ENCODE results near the gene SEMA4B. TPM values are rescaled to one million over a fixed set of nuclear protein-coding genes. Genes with fewer than 3 reads are reported as not detected.

The SEMA4B gene
- total and polyA plus RNA-seq, 10 of the 15 experiments (the other 5 are each of a cell fraction or from before 2014, with no cell fraction given), result 0.87 to 26.0 (median 9.3) TPM

DNA sequence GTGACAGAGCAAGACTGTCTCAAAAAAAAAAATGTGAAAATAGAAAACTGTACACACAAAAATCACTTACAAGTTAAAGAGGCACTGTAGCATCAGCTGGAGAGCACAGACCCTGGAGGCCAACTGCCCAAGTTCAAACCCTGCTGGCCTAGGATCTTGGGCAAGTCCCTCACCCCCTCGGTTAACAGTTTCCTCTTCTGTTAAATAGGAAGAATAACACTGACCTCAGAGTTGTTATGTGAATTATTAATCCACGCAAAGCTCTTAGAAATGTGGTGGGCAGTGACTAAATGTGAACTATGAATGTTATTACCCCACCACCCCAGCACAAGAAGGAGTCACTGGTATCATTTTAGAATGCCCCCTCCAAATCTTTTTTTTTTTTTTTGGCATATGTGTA, 21.4 kb downstream of the SEMA4B start (continued):
- TF ChIP-seq, protein P1, sequence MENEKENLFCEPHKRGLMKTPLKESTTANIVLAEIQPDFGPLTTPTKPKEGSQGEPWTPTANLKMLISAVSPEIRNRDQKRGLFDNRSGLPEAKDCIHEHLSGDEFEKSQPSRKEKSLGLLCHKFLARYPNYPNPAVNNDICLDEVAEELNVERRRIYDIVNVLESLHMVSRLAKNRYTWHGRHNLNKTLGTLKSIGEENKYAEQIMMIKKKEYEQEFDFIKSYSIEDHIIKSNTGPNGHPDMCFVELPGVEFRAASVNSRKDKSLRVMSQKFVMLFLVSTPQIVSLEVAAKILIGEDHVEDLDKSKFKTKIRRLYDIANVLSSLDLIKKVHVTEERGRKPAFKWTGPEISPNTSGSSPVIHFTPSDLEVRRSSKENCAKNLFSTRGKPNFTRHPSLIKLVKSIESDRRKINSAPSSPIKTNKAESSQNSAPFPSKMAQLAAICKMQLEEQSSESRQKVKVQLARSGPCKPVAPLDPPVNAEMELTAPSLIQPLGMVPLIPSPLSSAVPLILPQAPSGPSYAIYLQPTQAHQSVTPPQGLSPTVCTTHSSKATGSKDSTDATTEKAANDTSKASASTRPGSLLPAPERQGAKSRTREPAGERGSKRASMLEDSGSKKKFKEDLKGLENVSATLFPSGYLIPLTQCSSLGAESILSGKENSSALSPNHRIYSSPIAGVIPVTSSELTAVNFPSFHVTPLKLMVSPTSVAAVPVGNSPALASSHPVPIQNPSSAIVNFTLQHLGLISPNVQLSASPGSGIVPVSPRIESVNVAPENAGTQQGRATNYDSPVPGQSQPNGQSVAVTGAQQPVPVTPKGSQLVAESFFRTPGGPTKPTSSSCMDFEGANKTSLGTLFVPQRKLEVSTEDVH (IDR thresholded peaks at IDR 0.05; ENCODE audit: low read depth, partially characterized antibody), result no peak

DNA sequence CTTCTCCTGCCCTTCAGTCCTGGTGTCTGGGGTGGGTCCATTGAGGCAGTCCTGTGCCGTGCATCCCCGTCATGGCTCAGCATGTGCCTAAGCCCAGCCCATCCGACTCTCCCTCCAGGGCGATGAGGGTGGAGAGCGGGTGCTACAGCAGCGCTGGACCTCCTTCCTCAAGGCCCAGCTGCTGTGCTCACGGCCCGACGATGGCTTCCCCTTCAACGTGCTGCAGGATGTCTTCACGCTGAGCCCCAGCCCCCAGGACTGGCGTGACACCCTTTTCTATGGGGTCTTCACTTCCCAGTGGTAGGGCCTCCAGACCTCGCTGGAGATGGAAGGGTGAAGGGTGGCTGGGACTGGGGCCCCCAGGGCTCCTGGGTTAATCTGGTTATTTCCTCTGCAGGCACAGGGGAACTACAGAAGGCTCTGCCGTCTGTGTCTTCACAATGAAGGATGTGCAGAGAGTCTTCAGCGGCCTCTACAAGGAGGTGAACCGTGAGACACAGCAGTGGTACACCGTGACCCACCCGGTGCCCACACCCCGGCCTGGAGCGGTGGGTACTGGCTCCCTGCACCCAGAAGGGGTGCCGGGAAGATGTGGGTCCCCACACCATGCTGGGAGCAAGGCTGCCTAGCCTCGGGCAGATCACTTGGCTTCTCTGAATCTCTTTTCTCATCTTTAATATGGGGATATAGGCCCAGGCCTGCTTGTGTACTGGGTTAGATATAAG, 22.5 kb downstream of the SEMA4B start:
- TF ChIP-seq, protein P2, sequence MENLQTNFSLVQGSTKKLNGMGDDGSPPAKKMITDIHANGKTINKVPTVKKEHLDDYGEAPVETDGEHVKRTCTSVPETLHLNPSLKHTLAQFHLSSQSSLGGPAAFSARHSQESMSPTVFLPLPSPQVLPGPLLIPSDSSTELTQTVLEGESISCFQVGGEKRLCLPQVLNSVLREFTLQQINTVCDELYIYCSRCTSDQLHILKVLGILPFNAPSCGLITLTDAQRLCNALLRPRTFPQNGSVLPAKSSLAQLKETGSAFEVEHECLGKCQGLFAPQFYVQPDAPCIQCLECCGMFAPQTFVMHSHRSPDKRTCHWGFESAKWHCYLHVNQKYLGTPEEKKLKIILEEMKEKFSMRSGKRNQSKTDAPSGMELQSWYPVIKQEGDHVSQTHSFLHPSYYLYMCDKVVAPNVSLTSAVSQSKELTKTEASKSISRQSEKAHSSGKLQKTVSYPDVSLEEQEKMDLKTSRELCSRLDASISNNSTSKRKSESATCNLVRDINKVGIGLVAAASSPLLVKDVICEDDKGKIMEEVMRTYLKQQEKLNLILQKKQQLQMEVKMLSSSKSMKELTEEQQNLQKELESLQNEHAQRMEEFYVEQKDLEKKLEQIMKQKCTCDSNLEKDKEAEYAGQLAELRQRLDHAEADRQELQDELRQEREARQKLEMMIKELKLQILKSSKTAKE (IDR thresholded peaks at IDR 0.05; ENCODE audit: low read depth, poor library complexity, severe bottlenecking), result no peak
- TF ChIP-seq CREM (IDR thresholded peaks at IDR 0.05; ENCODE audit: low read depth) (no peak), RAD51 (IDR thresholded peaks at IDR 0.05) (no peak)
- no peaks in the 10 kb centered on the region; the same call in 1 of the 2 replicates for H4K20me1 ChIP-seq (ENCODE audit: control insufficient read depth, insufficient read depth)
- H3K9me3 ChIP-seq (replicated peaks; ENCODE audit: control insufficient read depth, insufficient read depth, low read length), result no peaks in the 10 kb centered on the region
- CTCF ChIA-PET, result interaction anchor here (0.6 to 4.2 kb wide), 4 partner anchors 8 to 178 kb away, joined by 3 to 38 read pairs (median 3); partner anchors contain the start of genes CIB1 and GDPGP1
- H2AFZ ChIP-seq (ENCODE audit: control insufficient read depth, low read depth, low read length), result no peak overlapping the region
- no peak overlapping the region for H3K27ac ChIP-seq (ENCODE audit: control insufficient read depth, insufficient read depth)
- ATAC-seq (no peak), FAIRE-seq (no peak), DNase-seq (ENCODE audit: low read depth, low spot score) (no peak)
- no peak overlapping the region for H3K4me3 ChIP-seq
- H3K4me2 ChIP-seq (ENCODE audit: control insufficient read depth, insufficient read depth), result no peak overlapping the region
- RAD21 ChIA-PET (ENCODE audit: unreplicated experiment), result interaction anchor here (1.4 to 3.6 kb wide), 2 partner anchors 8 to 61 kb away, joined by 4 to 25 read pairs; no protein-coding TSS in a partner anchor
- in situ Hi-C loops (cut with MboI) (no loop called here), intact Hi-C loops (cut with micrococcal nuclease; ENCODE audit: unreplicated experiment) (no loop called here)
- SMC1A ChIA-PET (ENCODE audit: uncharacterized antibody, unreplicated experiment), result interaction anchor here (0.7 to 3.0 kb wide), 5 partner anchors 8 to 81 kb away, joined by 4 to 24 read pairs (median 5); partner anchors contain the start of genes CIB1 and GDPGP1
- no TSS peak for BruUV-seq (replicated peaks)
- POLR2A ChIA-PET, result interaction anchor here (2.4 kb wide), 1 partner anchor 10 kb away, joined by 15 read pairs; the partner anchor contains the start of genes CIB1 and GDPGP1
- no peaks in the 10 kb centered on the region for H3K27me3 ChIP-seq (replicated peaks in 1 of 2; ENCODE audit: control insufficient read depth in 2 of 2, insufficient read depth in 2 of 2, low read length in 1 of 2)
- no peaks in the 10 kb centered on the region for H3K79me2 ChIP-seq (ENCODE audit: control insufficient read depth, insufficient read depth, low read length)
- 91% methylated on average over 22 of the region's 22 CpGs for WGBS (ENCODE audit: insufficient coverage, insufficient replicate concordance, low lambda C conversion rate, missing lambda C conversion rate)
- peaks cover 2% of the 10 kb centered on the region; the same call in 1 of the 2 replicates for H3K4me1 ChIP-seq (ENCODE audit: control insufficient read depth, insufficient read depth, low read length)
- peaks cover 11 to 13% of the 10 kb centered on the region in 2 experiments; a peak in 3 of 4 replicates for H3K36me3 ChIP-seq (ENCODE audit: control insufficient read depth in 2 of 2, insufficient read depth in 2 of 2, low read length in 1 of 2)
- no peak overlapping the region for H3K9ac ChIP-seq (ENCODE audit: control insufficient read depth, insufficient read depth, low read length)
